Middle frontal gyrus (tissue), 1 donor: ENCODE measurements around the gene SEZ6L.

Source experiments
- DNase-seq: peaks from one replicate; pipeline ENCODE4 v3.0.0-alpha.2; 2015; ENCODE audit warnings: low spot score; ENCODE audit errors: extremely low spot score

SEZ6L gene

DNA sequence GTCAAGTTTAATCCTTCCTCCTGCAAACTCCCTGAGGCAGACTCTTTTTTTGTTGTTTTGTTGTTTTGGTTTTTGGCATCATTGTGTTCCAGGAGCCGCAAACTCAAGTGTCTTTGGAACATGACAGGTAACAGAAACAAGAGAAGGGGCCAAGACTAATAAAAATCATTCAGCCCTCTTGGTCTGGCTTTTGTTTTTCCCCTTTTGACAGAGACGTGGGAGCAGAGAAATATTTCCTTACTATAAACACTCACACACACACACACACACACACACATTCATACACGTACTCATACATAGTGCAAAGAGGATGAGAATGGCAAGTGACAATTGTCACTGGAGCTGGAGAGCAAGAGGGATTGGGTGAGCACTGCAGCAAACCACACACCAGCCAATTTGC lies 249.4 kb downstream of the SEZ6L start:
- DNase-seq, result no peak

DNA sequence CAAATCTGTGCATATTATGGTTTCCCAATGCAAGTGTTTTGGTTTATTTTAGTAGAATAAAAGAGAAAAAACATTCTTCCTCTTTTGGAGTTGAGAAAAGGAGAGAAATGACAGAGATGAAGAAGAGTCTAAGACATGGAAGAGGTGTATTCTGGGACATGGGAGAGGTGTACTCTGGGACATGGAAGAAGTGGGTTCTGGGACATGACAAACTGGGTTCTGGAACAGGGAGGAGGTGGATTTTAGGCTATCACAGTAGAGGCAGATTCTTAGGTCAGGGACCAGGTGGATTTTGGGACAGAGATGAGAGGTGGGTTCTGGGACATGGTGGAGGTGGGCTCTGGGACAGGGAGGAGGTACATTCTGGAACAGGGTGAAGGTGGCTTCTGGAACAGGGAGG lies 257.7 kb downstream of the SEZ6L start:
- no peak for DNase-seq

- DNase-seq, result peak; percentile 24
These were observed 259.5 kb downstream of the SEZ6L start, which contains the start of gene ASPHD2 for GRCh38 chr22:26428515-26429457. TSS of gene ASPHD2 (plus strand) at chr22:26429260. CDS start at chr22:26433616, 4,356 bp downstream.

GRCh38 chr22:26429458-26430286 lies 260.4 kb downstream of the SEZ6L start:
- no peak for DNase-seq

- no peak for DNase-seq
These were observed 261.3 kb downstream of the SEZ6L start for GRCh38 chr22:26430600-26430999.

DNA sequence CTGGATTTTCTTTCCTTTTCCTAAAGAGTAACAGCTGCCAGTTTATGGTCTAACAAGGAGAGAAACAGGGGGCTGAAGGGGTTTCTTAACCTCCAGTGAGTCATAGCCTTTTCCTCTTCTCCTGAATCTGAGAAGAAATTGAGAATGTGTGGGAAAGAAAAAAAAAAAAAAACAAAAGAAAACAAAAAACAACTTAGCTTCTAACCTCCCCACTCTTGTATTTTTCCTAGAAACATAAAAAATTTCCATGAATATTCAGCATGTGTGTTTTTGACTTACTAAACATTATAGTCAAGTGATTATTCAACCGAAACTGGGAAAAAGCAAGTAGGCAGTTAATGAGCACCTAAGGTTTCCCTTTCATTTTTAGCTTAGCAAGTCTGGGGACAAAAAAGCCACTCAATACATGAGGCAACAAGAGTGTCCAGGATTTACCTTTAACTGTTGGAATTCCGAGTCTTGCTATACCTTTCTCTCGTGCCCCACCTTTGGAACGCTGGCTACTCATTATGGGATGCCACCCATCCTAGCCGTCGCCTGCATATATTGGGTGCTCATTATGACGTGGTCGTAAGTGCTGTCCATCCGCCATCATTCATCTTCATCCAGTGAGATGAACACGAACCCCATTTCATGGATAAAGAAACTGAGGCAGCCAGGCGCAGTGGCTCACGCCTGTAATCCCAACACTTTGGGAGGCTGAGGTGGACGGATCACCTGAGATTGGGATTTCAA lies 262.2 kb downstream of the SEZ6L start:
- no peak for DNase-seq

DNA sequence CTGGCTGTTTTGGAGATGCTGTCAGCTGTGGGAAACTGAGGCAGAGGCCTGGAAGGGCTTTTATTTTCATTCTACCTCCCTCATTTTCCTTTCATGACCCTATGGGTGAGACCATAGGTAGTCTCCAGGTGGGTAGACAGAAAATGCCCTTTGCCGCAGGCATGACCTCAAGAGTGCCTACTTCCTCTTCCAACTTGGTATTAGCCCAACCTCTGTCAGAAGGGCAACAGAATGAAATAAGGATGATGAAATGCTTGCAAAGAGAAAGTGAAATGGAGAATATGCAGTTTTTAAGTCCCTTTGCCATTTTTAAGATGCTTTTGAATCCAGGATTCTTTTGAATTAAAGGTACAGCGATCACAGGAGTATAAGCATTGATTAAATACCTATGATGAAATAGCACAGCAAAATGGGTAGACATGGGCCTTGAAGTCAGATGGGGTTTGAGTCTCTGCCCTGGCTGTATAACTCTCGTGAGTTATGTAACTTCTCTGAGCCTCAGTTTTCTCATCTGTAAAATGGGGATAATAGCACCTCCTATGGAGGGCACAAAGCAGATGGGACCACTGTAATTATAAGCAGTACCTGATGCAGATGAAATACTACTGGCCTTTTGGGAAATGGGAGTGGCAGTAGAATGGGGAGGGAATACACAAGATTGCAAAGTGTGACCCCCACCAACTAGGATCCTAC lies 263.5 kb downstream of the SEZ6L start:
- DNase-seq, result no peak
